ENCODE measurements around the gene DLL1. TPM values are rescaled to one million over a fixed set of nuclear protein-coding genes. Genes with fewer than 3 reads are reported as not detected.

The DLL1 gene
- total and polyA plus RNA-seq, 9 of the 15 experiments (the other 6 are each of a cell fraction or from before 2014, with no cell fraction given) = not detected

GRCh38 chr6:170282512-170283158, 8.2 kb downstream of the DLL1 start:
- H3K36me3 ChIP-seq (ENCODE audit: control insufficient read depth, insufficient read depth, low read length) = no peaks in the 10 kb centered on the region
- no peak overlapping the region for H3K27ac ChIP-seq (ENCODE audit: extremely low read depth, low read depth, low read length)
- in situ Hi-C loops (cut with MboI) (no loop called here), intact Hi-C loops (cut with micrococcal nuclease) (no loop called here)
- H3K27me3 ChIP-seq (ENCODE audit: control insufficient read depth in 2 of 2, insufficient read depth in 2 of 2, low read length in 2 of 2) = peaks cover 73 to 84% of the 10 kb centered on the region in 2 experiments
- ATAC-seq (no peak), DNase-seq (ENCODE audit: extremely low read depth in 1 of 4, low spot score in 3 of 4) (no peak), FAIRE-seq (no peak)
- H3K4me1 ChIP-seq (replicated peaks in 1 of 2; ENCODE audit: control insufficient read depth in 2 of 2, insufficient read depth in 2 of 2, low read length in 2 of 2) = peaks cover 0 to 31% of the 10 kb centered on the region in 2 experiments; a peak in 3 of 5 replicates
- H3K9me3 ChIP-seq (replicated peaks; ENCODE audit: control insufficient read depth, insufficient read depth, low read depth, low read length) = no peaks in the 10 kb centered on the region
- no peaks in the 10 kb centered on the region for H3K79me2 ChIP-seq (ENCODE audit: control insufficient read depth, insufficient read depth, low read length)
- no peaks in the 10 kb centered on the region for H3K9me1 ChIP-seq (ENCODE audit: control insufficient read depth, insufficient read depth, low read length)
- no peak overlapping the region for H3K9ac ChIP-seq (ENCODE audit: insufficient read depth in 1 of 2, low read depth in 2 of 2, low read length in 2 of 2)
- BruUV-seq (replicated peaks) = no TSS peak
- no peak overlapping the region for H3K4me2 ChIP-seq (ENCODE audit: insufficient read depth, low read length)
- no peak overlapping the region for H2AFZ ChIP-seq (ENCODE audit: low read depth, low read length)
- 8% methylated on average over 28 of the region's 28 CpGs for WGBS (ENCODE audit: insufficient coverage, low coverage, missing lambda C conversion rate)
- peaks cover 13% of the 10 kb centered on the region for H4K20me1 ChIP-seq (replicated peaks; ENCODE audit: control insufficient read depth, insufficient read depth, low read length)
- ChIA-PET POLR2A (no interaction called here), CTCF (ENCODE audit: low intra/inter-chr PET ratio) (no interaction called here)
- H3K4me3 ChIP-seq = no peak overlapping the region
- TF ChIP-seq CBX8 (IDR thresholded peaks at IDR 0.05; ENCODE audit: borderline replicate concordance, extremely low read depth, low read depth, low read length, poor library complexity, severe bottlenecking) (peak; percentile 65), MBD1 (CRISPR knock-in tag; IDR thresholded peaks at IDR 0.05) (no peak), CREM (IDR thresholded peaks at IDR 0.05; ENCODE audit: low read depth) (peak; percentile 29; the same call in 1 of the 2 replicates), CAMTA2 (CRISPR knock-in tag; conservative IDR thresholded peaks at IDR 0.05) (no peak), CREB1 (IDR thresholded peaks at IDR 0.05) (0 out of 2 replicates have a peak, but pooled peaks have one; percentile 22), CREB1 (CRISPR knock-in tag; IDR thresholded peaks at IDR 0.05) (no peak), RBFOX2 (IDR thresholded peaks at IDR 0.05; ENCODE audit: low read depth, low read length) (no peak), KDM5B (IDR thresholded peaks at IDR 0.05; ENCODE audit: insufficient replicate concordance, low read depth, low read length) (no peak), ZNF263 (CRISPR knock-in tag; IDR thresholded peaks at IDR 0.05; ENCODE audit: borderline replicate concordance) (peak; percentile 80), RBM14 (IDR thresholded peaks at IDR 0.05; ENCODE audit: borderline replicate concordance, insufficient read depth, low read depth, low read length) (no peak), CBX2 (IDR thresholded peaks at IDR 0.05; ENCODE audit: insufficient read depth, low read length, poor library complexity, severe bottlenecking) (peak; percentile 68)
- TF ChIP-seq, protein P1, sequence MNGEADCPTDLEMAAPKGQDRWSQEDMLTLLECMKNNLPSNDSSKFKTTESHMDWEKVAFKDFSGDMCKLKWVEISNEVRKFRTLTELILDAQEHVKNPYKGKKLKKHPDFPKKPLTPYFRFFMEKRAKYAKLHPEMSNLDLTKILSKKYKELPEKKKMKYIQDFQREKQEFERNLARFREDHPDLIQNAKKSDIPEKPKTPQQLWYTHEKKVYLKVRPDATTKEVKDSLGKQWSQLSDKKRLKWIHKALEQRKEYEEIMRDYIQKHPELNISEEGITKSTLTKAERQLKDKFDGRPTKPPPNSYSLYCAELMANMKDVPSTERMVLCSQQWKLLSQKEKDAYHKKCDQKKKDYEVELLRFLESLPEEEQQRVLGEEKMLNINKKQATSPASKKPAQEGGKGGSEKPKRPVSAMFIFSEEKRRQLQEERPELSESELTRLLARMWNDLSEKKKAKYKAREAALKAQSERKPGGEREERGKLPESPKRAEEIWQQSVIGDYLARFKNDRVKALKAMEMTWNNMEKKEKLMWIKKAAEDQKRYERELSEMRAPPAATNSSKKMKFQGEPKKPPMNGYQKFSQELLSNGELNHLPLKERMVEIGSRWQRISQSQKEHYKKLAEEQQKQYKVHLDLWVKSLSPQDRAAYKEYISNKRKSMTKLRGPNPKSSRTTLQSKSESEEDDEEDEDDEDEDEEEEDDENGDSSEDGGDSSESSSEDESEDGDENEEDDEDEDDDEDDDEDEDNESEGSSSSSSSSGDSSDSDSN (IDR thresholded peaks at IDR 0.05; ENCODE audit: borderline replicate concordance in 1 of 2, low read depth in 2 of 2, low read length in 2 of 2) = 0 out of 4 replicates have a peak, but pooled peaks of 1 of the 2 experiments have one; percentile 76
- TF ChIP-seq, protein P2, sequence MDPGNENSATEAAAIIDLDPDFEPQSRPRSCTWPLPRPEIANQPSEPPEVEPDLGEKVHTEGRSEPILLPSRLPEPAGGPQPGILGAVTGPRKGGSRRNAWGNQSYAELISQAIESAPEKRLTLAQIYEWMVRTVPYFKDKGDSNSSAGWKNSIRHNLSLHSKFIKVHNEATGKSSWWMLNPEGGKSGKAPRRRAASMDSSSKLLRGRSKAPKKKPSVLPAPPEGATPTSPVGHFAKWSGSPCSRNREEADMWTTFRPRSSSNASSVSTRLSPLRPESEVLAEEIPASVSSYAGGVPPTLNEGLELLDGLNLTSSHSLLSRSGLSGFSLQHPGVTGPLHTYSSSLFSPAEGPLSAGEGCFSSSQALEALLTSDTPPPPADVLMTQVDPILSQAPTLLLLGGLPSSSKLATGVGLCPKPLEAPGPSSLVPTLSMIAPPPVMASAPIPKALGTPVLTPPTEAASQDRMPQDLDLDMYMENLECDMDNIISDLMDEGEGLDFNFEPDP (CRISPR knock-in tag; IDR thresholded peaks at IDR 0.05) = no peak
